H1 (cell line): ENCODE results near the gene ECSIT. TPM values are rescaled to one million over a fixed set of nuclear protein-coding genes. Genes with fewer than 3 reads are reported as not detected.

ENCODE experiments used
- CTCF ChIA-PET: fragments of 300-600 bp; sonication (Branson Sonifier 250); formaldehyde crosslinking; loops from one replicate; lab custom pipeline; 2021; ENCODE audit not compliant: partially characterized antibody; lab: Charles Lee
- POLR2A ChIA-PET: fragments of 300-600 bp; sonication (Branson Sonifier 250); formaldehyde crosslinking; loops from one replicate; lab custom pipeline; 2021; ENCODE audit warnings: inconsistent platforms; ENCODE audit not compliant: partially characterized antibody; lab: Charles Lee
- DNase-seq, 2 experiments: peaks; one replicate each; pipeline versions ENCODE4 v3.0.0 to v3.0.0-alpha.2; 2010 to 2022; ENCODE audit warnings: low spot score in 2 of 2, low read depth in 1 of 2, mixed read lengths in 1 of 2
- FAIRE-seq: peaks from 2 replicates; lab custom pipeline; 2011; peaks lifted over from hg19 to GRCh38; lab: Jason Lieb, UNC
- H2AFZ ChIP-seq: 2 replicates; pipeline ENCODE4 v1.8.1; 2012; ENCODE audit warnings: low read length, inconsistent platforms
- H2AK5ac ChIP-seq: 2 replicates; pipeline ENCODE4 v1.6.1; 2013; ENCODE audit warnings: low read depth, low read length
- H2BK120ac ChIP-seq: replicated peaks from 2 replicates; pipeline ENCODE3; 2013; ENCODE audit warnings: low read depth, low read length, inconsistent platforms
- H2BK12ac ChIP-seq: 2 replicates; pipeline ENCODE4 v1.6.1; 2013; ENCODE audit warnings: low read depth, low read length
- H2BK15ac ChIP-seq: 2 replicates; pipeline ENCODE4 v1.6.1; 2013; ENCODE audit warnings: low read length
- H2BK20ac ChIP-seq: 2 replicates; pipeline ENCODE4 v1.6.1; 2013; ENCODE audit warnings: low read length
- H2BK5ac ChIP-seq: 2 replicates; pipeline ENCODE4 v1.6.1; 2013; ENCODE audit warnings: low read depth, low read length
- H3K14ac ChIP-seq: 2 replicates; pipeline ENCODE4 v1.6.1; 2013; ENCODE audit warnings: inconsistent platforms; ENCODE audit not compliant: insufficient read length
- H3K18ac ChIP-seq: 2 replicates; pipeline ENCODE4 v1.6.1; 2013; ENCODE audit warnings: low read length; ENCODE audit errors: extremely low read depth
- H3K23ac ChIP-seq: 2 replicates; pipeline ENCODE4 v1.6.1; 2013; ENCODE audit warnings: inconsistent platforms; ENCODE audit not compliant: insufficient read length
- H3K23me2 ChIP-seq: 2 replicates; pipeline ENCODE4 v1.6.1; 2013; ENCODE audit warnings: low read depth, low read length
- H3K27ac ChIP-seq: 2 replicates; pipeline ENCODE4 v1.6.1; 2011; ENCODE audit warnings: low read depth, low read length, inconsistent platforms
- H3K27me3 ChIP-seq, 4 experiments: replicated peaks in 1 of 4; 1 replicate in 1 of 4; 2 replicates in 3 of 4; pipeline versions ENCODE4 v1.6.1 to v1.8.1; 2011 to 2013; ENCODE audit warnings: low read length in 3 of 4, mild to moderate bottlenecking in 3 of 4, inconsistent platforms in 2 of 4, mixed read lengths in 2 of 4, moderate library complexity in 1 of 4; ENCODE audit not compliant: control insufficient read depth in 3 of 4, insufficient read depth in 3 of 4; ENCODE audit errors: extremely low read depth in 1 of 4
- H3K36me3 ChIP-seq, 4 experiments: 2 replicates each; pipeline versions ENCODE4 v1.6.1 to v1.8.1; 2011 to 2013; ENCODE audit warnings: mild to moderate bottlenecking in 4 of 4, low read length in 3 of 4, moderate library complexity in 2 of 4, control low read depth in 1 of 4, inconsistent platforms in 1 of 4; ENCODE audit not compliant: insufficient read depth in 4 of 4, control insufficient read depth in 2 of 4
- H3K4ac ChIP-seq: replicated peaks from 2 replicates; pipeline ENCODE3; 2013; ENCODE audit warnings: low read length, low read depth, mixed read lengths, inconsistent platforms; ENCODE audit not compliant: insufficient read length
- H3K4me1 ChIP-seq, 4 experiments: replicated peaks in 1 of 4; 1 replicate in 1 of 4; 2 replicates in 3 of 4; pipeline versions ENCODE4 v1.6.1 to v1.8.1; 2011 to 2013; ENCODE audit warnings: low read length in 3 of 4, inconsistent platforms in 2 of 4, mixed read lengths in 1 of 4; ENCODE audit not compliant: insufficient read depth in 4 of 4, control insufficient read depth in 3 of 4
- H3K4me2 ChIP-seq, 2 experiments: 2 replicates each; pipeline versions ENCODE4 v1.6.1 to v1.8.1; 2011 to 2013; ENCODE audit warnings: low read depth in 2 of 2, low read length in 2 of 2, control low read depth in 1 of 2, inconsistent platforms in 1 of 2, mild to moderate bottlenecking in 1 of 2; ENCODE audit not compliant: insufficient read depth in 1 of 2
- H3K4me3 ChIP-seq, 4 experiments: fragments of 200-600, 300-600 bp in 1 of 4; sonication (generic), shearing (Covaris generic), sonication (Bioruptor Twin) in 1 of 4; 2 replicates each; pipeline versions ENCODE4 v1.5.1 to v1.8.1; 2011 to 2016; ENCODE audit warnings: low read length in 4 of 4, low read depth in 3 of 4, control low read depth in 2 of 4, inconsistent platforms in 2 of 4, mild to moderate bottlenecking in 2 of 4, mixed read lengths in 1 of 4, moderate library complexity in 1 of 4; ENCODE audit not compliant: insufficient read depth in 2 of 4; ENCODE audit errors: extremely low read depth in 1 of 4
- H3K56ac ChIP-seq: replicated peaks from 2 replicates; pipeline ENCODE3; 2013; ENCODE audit warnings: low read depth, mild to moderate bottlenecking, mixed read lengths, low read length, inconsistent platforms; ENCODE audit not compliant: insufficient read length
- H3K79me1 ChIP-seq: 2 replicates; pipeline ENCODE4 v1.6.1; 2013; ENCODE audit warnings: low read depth, low read length, control low read depth
- H3K79me2 ChIP-seq, 2 experiments: 2 replicates each; pipeline versions ENCODE4 v1.6.1 to v1.8.1; 2012 to 2013; ENCODE audit warnings: low read length in 2 of 2, mild to moderate bottlenecking in 2 of 2, inconsistent platforms in 1 of 2; ENCODE audit not compliant: insufficient read depth in 2 of 2, control insufficient read depth in 1 of 2
- H3K9ac ChIP-seq, 4 experiments: replicated peaks in 1 of 4; 1 replicate in 1 of 4; 2 replicates in 3 of 4; pipeline versions ENCODE4 v1.6.1 to v1.8.1; 2011 to 2013; ENCODE audit warnings: low read depth in 3 of 4, low read length in 3 of 4, control low read depth in 2 of 4, mild to moderate bottlenecking in 2 of 4, moderate library complexity in 2 of 4, inconsistent platforms in 1 of 4; ENCODE audit errors: extremely low read depth in 1 of 4
- H3K9me3 ChIP-seq, 2 experiments: 2 replicates each; pipeline versions ENCODE4 v1.6.1 to v1.8.1; 2012 to 2013; ENCODE audit warnings: mild to moderate bottlenecking in 2 of 2, moderate library complexity in 2 of 2, control low read depth in 1 of 2, inconsistent platforms in 1 of 2, low read depth in 1 of 2, low read length in 1 of 2, mixed read lengths in 1 of 2; ENCODE audit not compliant: insufficient read depth in 2 of 2
- H4K20me1 ChIP-seq, 2 experiments: replicated peaks in 1 of 2; 2 replicates each; pipeline versions ENCODE3 to v1.8.1; 2011 to 2013; ENCODE audit warnings: inconsistent platforms in 2 of 2, low read length in 2 of 2, mild to moderate bottlenecking in 1 of 2; ENCODE audit not compliant: insufficient read depth in 2 of 2, control insufficient read depth in 1 of 2
- H4K5ac ChIP-seq: 2 replicates; pipeline ENCODE4 v1.6.1; 2013; ENCODE audit warnings: low read length, low read depth, mixed read lengths, inconsistent platforms; ENCODE audit not compliant: insufficient read length
- H4K8ac ChIP-seq: 2 replicates; pipeline ENCODE4 v1.8.0; 2013; ENCODE audit warnings: mild to moderate bottlenecking, moderate library complexity, low read length, inconsistent platforms; ENCODE audit not compliant: insufficient read depth; ENCODE audit errors: extremely low read depth
- H4K91ac ChIP-seq: replicated peaks from 2 replicates; pipeline ENCODE3; 2013; ENCODE audit warnings: low read length, mixed read lengths, inconsistent platforms; ENCODE audit not compliant: insufficient read length
- ASH2L ChIP-seq: fragments of 200-600, 300-600 bp; sonication (generic); IDR thresholded peaks from one replicate; pipeline ENCODE4 v1.7.1; 2017; ENCODE audit warnings: low read length
- BACH1 ChIP-seq: IDR thresholded peaks from 2 replicates; pipeline ENCODE4 v1.6.1; 2012; ENCODE audit warnings: low read length, improper control_type of control experiment
- CHD1 ChIP-seq: IDR thresholded peaks from 2 replicates; pipeline ENCODE4 v1.6.1; 2012; ENCODE audit warnings: low read depth, low read length, improper control_type of control experiment
- CTBP2 ChIP-seq: IDR thresholded peaks from 2 replicates; pipeline ENCODE4 v1.7.0; 2011; ENCODE audit warnings: borderline replicate concordance, mild to moderate bottlenecking, moderate library complexity, mixed read lengths, low read length; ENCODE audit not compliant: insufficient read depth, insufficient read length
- EZH2 ChIP-seq: fragments of 200-600 bp; sonication (generic); IDR thresholded peaks from 2 replicates; pipeline ENCODE4 v1.7.1; 2012; ENCODE audit warnings: low read depth, mild to moderate bottlenecking, moderate library complexity, low read length, inconsistent platforms; ENCODE audit not compliant: severe bottlenecking
- GABPA ChIP-seq: IDR thresholded peaks from 2 replicates; pipeline ENCODE4 v1.6.1; 2011; ENCODE audit warnings: mild to moderate bottlenecking, low read length, moderate library complexity, borderline replicate concordance; ENCODE audit not compliant: insufficient read depth
- JUND ChIP-seq: IDR thresholded peaks from 2 replicates; pipeline ENCODE4 v1.6.1; 2011; ENCODE audit warnings: mild to moderate bottlenecking, improper control_type of control experiment, low read length
- POLR2A ChIP-seq, 2 experiments: IDR thresholded peaks; 1 replicate in 1 of 2; 2 replicates in 1 of 2; pipeline ENCODE4 v1.6.1; 2011; ENCODE audit warnings: low read depth in 2 of 2, low read length in 2 of 2, mild to moderate bottlenecking in 2 of 2; ENCODE audit errors: control extremely low read depth in 1 of 2
- SIX5 ChIP-seq: IDR thresholded peaks from 2 replicates; pipeline ENCODE4 v1.6.1; 2011; ENCODE audit warnings: mild to moderate bottlenecking, low read depth, low read length
- SP2 ChIP-seq: IDR thresholded peaks from 2 replicates; pipeline ENCODE4 v1.6.1; 2012; ENCODE audit warnings: mild to moderate bottlenecking, low read length, inconsistent platforms
- TAF7 ChIP-seq: optimal IDR thresholded peaks from 2 replicates; pipeline ENCODE3; 2011; ENCODE audit warnings: low read depth, mild to moderate bottlenecking, inconsistent platforms, low read length, moderate library complexity, borderline replicate concordance
- ZNF274 ChIP-seq: IDR thresholded peaks from 2 replicates; pipeline ENCODE4 v1.7.0; 2012; ENCODE audit warnings: low read length, borderline replicate concordance; ENCODE audit errors: extremely low read depth
- WGBS, 2 experiments: shearing (Covaris generic) in 1 of 2; methylation state at CpG; one replicate each; pipeline versions ENCODE4 v1.1.6 to v1.1.7; 2013 to 2015; ENCODE audit warnings: low lambda C conversion rate in 2 of 2, mixed read lengths in 2 of 2, inconsistent platforms in 1 of 2, low coverage in 1 of 2, missing lambda C conversion rate in 1 of 2; ENCODE audit not compliant: insufficient replicate concordance in 2 of 2, insufficient coverage in 1 of 2, insufficient read length in 1 of 2; ENCODE audit errors: extremely low coverage in 1 of 2, missing lambda C conversion rate in 1 of 2; 5-methylcytosine and 5-hydroxymethylcytosine counted together
- polyA plus RNA-seq, 7 experiments: library from polyadenylated mRNA; depleted of rRNA in 3 of 7; stranded (reverse) in 5 of 7; unstranded in 2 of 7; fragments of >200 nt in 5 of 7; fragments of 200-250 nt in 2 of 7; gene quantifications; 1 replicate in 5 of 7; 2 replicates in 1 of 7; 4 replicates in 1 of 7; pipeline versions ENCODE4 v1.2.1 to v1.2.3, GENCODE V29; 2011 to 2013; ENCODE audit warnings: missing spikeins in 2 of 7, mixed read lengths in 2 of 7
- total RNA-seq: library from RNA; stranded (reverse); fragmentation: NEBNext Ultra II Directional; extraction: Animal tissue kit (Norgen Biotek cat#: 25700); gene quantifications from 2 replicates; pipeline ENCODE4 v1.2.1, GENCODE V29; 2021

Gene ECSIT
- total and polyA plus RNA-seq, 2 of the 8 experiments (the other 6 are each of a cell fraction or from before 2014, with no cell fraction given), result 55.7 to 74.1 TPM

DNA sequence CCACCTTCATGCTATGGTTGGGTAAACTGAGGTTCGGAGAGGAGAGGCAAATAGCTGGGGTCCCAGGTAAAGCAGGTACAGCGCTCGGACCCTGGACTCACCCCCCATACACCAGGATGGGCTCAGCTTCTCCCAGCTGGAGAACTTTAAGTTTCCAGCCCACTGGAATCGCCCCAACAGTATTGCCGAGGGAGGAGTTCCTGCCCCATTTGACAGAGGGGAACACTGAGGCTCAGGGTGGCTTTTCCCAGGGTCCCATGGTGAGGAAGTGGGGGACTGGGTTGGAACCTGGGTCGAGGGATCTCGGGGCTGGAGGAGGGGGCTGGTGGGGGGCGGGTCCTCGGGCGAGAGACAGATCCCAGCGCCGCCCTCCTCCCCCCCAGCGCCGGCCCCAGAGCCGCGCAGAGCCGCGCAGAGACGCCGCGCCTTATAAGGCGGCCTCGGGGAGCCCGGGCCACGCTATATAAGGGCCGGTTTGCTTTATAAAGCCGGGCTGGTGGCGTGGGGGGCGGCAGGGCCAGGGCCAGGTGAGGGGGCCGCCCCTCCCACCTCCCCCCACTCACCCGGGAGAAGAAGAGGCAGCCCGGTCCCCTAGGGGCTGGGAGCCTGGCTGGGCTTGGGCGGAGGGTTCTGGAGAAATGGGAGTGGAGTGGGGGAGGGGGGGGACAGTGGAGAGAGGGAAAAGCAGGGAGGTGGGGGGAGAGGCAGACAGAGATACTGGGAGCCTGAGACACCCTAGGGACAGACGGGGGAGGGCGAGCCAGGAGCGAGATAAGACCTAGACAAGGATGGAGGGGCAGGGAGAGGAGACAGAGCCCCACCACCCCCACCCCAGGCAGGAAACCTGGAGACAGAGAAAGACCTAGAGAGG lies 10.8 kb upstream of the ECSIT start:
- Histone ChIP-seq H3K4me3 (peak overlapping the region; percentile 27 to 54 (median 42)), H4K8ac (0 out of 2 replicates have a peak overlapping the region, but pooled peaks have one; percentile 57), H4K5ac (no peak overlapping the region), H3K9ac (peak overlapping the region in 2 of 4 experiments; percentile 38 to 47; a peak in 5 of 7 replicates), H3K4me2 (peak overlapping the region; percentile 73 to 78), H3K4ac (no peak overlapping the region), H2BK5ac (no peak overlapping the region), H2BK120ac (no peak overlapping the region), H2AK5ac (no peak overlapping the region), H2BK15ac (no peak overlapping the region; the same call in 1 of the 2 replicates), H4K20me1 (no peaks in the 10 kb centered on the region), H3K4me1 (peaks cover 4 to 20% (median 18%) of the 10 kb centered on the region in 4 experiments), H3K27me3 (no peaks in the 10 kb centered on the region; a peak in 1 of 7 replicates), H3K79me2 (no peaks in the 10 kb centered on the region), H3K27ac (no peak overlapping the region), H4K91ac (no peak overlapping the region), H3K9me3 (no peaks in the 10 kb centered on the region), H3K14ac (no peak overlapping the region), H3K36me3 (no peaks in the 10 kb centered on the region), H2BK20ac (no peak overlapping the region), H2BK12ac (peak overlapping the region; percentile 81; the same call in 1 of the 2 replicates), H3K18ac (no peak overlapping the region), H3K56ac (no peak overlapping the region), H2AFZ (no peak overlapping the region), H3K79me1 (no peaks in the 10 kb centered on the region), H3K23me2 (peaks cover 7% of the 10 kb centered on the region; the same call in 1 of the 2 replicates), H3K23ac (no peak overlapping the region)
- DNase-seq (peak in 1 of 2 experiments; percentile 63), FAIRE-seq (no peak)
- 60% methylated on average over 5 of the region's 36 CpGs; no CpG with 5 or more reads in 1 of the 2 experiments for WGBS, 2 experiments
- ChIA-PET CTCF (interaction anchor here (1.0 to 2.3 kb wide), 6 partner anchors 10 to 156 kb away, joined by 3 to 9 read pairs (median 4); partner anchors contain the start of gene ECSIT), POLR2A (interaction anchor here (0.6 to 1.8 kb wide), 12 partner anchors 8 to 914 kb away, joined by 3 to 15 read pairs (median 3); partner anchors contain the start of genes ECSIT, ELAVL3, ELOF1 and ZNF653)
- TF ChIP-seq BACH1 (no peak), CHD1 (no peak), POLR2A (IDR thresholded peaks at IDR 0.05; ENCODE audit: control extremely low read depth in 1 of 2, low read depth in 2 of 2, low read length in 2 of 2) (peak; percentile 37 to 53; a peak in 2 of 3 replicates), JUND (no peak), GABPA (no peak), EZH2 (no peak), SP2 (no peak), SIX5 (no peak), TAF7 (no peak), ASH2L (peak; percentile 28), ZNF274 (no peak), CTBP2 (no peak)
